AG04449 (cell line): ENCODE results near the gene PRKG1.
A peak's percentile ranks its signal among the peaks of the same experiment; 100 is the strongest.

Experiments used
- CTCF ChIA-PET: fragments of 350-600 bp; formaldehyde crosslinking; extraction: SDS; loops from one replicate; lab custom pipeline; 2021; ENCODE audit warnings: antibody characterized with exemption; lab: Yijun Ruan, JAX
- POLR2A ChIA-PET: fragments of 400-600, 350-600 bp; formaldehyde crosslinking; extraction: SDS; loops from one replicate; lab custom pipeline; 2020; ENCODE audit warnings: antibody characterized with exemption, inconsistent platforms; lab: Yijun Ruan, JAX
- DNase-seq: peaks from one replicate; pipeline ENCODE4 v3.0.0-alpha.2; 2010; ENCODE audit warnings: low read depth, low spot score
- H3K4me3 ChIP-seq: 2 replicates; pipeline ENCODE4 v1.5.1; 2011; ENCODE audit warnings: low read depth, mild to moderate bottlenecking, control low read depth, low read length
- TF ChIP-seq, protein P1 (sequence below): IDR thresholded peaks from one replicate; pipeline ENCODE4 v1.5.1; 2011; ENCODE audit warnings: mild to moderate bottlenecking, moderate library complexity, low read length, control low read depth, inconsistent platforms; ENCODE audit not compliant: insufficient read depth; ENCODE audit errors: missing control alignments

The PRKG1 gene

DNA sequence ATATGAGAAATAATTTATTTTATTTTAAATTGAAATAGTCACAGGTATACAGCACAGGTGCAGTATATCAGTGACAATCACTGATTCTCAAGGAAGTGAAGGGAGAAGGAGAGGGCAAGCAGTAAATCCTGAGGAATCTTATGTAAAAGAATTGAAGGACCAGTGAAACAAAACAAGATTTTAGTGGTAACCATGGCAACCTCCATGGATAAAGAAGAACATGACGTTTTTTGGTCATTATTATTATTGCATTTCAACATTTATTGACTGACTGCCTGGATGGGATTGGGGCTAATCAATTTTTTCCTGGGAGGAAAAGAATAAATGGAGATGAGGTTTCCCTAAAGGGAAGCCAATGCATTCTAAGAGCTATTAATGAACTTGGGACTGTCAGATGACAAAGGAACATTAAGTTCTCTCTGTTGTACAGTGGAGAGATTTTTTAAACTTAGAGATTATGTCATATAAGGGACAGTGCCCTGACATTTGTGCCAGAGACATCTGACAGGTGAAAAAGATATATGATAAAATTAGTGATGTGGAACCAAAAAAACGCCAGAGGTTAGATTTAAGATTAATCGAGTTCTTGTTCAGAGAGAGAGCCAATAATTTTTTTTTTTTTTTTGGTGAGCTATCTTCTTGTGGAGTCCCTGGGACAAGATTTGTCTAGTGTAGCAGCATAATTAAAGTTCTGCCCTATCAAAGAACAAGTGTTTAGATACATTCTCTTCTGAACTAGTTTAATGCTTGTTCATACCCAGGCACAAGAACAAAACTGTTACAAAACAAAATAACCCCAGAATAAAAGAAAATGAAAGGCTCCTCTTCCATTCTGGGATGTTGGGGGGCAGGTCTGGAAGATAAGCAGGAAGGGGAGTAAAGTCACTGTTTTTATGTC, 345.2 kb downstream of the PRKG1 start:
- DNase-seq, result no peak
- POLR2A ChIA-PET, result no interaction called here
- TF ChIP-seq, protein P1, sequence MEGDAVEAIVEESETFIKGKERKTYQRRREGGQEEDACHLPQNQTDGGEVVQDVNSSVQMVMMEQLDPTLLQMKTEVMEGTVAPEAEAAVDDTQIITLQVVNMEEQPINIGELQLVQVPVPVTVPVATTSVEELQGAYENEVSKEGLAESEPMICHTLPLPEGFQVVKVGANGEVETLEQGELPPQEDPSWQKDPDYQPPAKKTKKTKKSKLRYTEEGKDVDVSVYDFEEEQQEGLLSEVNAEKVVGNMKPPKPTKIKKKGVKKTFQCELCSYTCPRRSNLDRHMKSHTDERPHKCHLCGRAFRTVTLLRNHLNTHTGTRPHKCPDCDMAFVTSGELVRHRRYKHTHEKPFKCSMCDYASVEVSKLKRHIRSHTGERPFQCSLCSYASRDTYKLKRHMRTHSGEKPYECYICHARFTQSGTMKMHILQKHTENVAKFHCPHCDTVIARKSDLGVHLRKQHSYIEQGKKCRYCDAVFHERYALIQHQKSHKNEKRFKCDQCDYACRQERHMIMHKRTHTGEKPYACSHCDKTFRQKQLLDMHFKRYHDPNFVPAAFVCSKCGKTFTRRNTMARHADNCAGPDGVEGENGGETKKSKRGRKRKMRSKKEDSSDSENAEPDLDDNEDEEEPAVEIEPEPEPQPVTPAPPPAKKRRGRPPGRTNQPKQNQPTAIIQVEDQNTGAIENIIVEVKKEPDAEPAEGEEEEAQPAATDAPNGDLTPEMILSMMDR, result no peak
- no peak overlapping the region for H3K4me3 ChIP-seq
- CTCF ChIA-PET, result interaction anchor here (0.9 to 3.8 kb wide), 2 partner anchors 98 to 356 kb away, joined by 4 to 25 read pairs; no protein-coding TSS in a partner anchor

- CTCF ChIA-PET, result interaction anchor here (0.7 to 3.2 kb wide), 56 partner anchors 8 to 794 kb away, joined by 3 to 62 read pairs (median 4); partner anchors contain the start of gene PRKG1
- DNase-seq, result no peak
These were observed 347.6 kb downstream of the PRKG1 start for GRCh38 chr10:51421853-51422252.

DNA sequence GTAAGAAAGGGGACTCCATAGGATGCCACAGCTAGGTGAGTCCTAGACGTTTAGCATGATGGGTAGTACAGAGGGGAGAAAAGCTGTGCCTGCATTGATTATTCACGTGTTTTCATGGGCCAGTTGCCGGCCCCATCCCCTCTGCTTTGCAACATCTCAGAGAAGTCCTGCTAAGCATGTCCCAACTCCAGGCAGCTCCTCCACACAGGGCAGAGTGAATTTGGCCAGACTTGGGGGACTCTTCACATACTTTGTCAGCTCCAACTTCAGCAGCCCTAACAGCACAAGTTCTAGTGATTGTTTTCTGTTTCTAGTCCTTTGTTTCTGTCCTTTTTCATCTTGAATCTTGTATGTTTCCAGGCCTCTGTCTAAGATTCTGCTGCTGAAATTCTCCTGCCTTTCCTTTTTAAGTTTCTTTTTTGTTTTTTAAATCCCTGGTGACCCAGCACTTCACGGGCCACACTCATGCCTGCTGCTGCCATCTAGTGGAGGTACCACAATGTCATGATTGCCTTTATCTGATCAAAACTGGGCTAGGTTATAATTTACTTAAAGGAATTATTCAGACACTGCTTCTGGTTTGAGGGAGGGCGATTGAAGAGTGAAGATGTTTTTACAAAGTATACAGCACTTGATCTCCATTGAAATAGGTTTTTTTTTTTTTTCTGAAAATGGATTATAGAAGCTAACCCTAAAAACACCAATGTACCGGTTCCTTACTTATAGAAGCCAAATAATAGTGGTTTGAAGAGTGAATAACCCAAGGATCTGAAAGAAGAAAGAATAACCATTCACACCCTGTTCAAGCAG, 348.2 kb downstream of the PRKG1 start:
- CTCF ChIA-PET, result interaction anchor here (0.7 to 3.2 kb wide), 56 partner anchors 8 to 794 kb away, joined by 3 to 62 read pairs (median 4); partner anchors contain the start of gene PRKG1
- POLR2A ChIA-PET, result no interaction called here
- TF ChIP-seq, protein P1, result peak; percentile 73
- H3K4me3 ChIP-seq, result no peak overlapping the region
- peak; percentile 19 for DNase-seq

More at GRCh38 chr10:51421853-51422252, 347.6 kb downstream of the PRKG1 start:
- no peak overlapping the region for H3K4me3 ChIP-seq
- TF ChIP-seq, protein P1, result no peak
- POLR2A ChIA-PET, result no interaction called here

- POLR2A ChIA-PET, result no interaction called here
- TF ChIP-seq, protein P1, result no peak
- no peak for DNase-seq
- no peak overlapping the region for H3K4me3 ChIP-seq
- CTCF ChIA-PET, result interaction anchor here (0.7 to 3.2 kb wide), 21 partner anchors 9 to 540 kb away, joined by 3 to 62 read pairs (median 7); no protein-coding TSS in a partner anchor
These were observed 348.8 kb downstream of the PRKG1 start for GRCh38 chr10:51423121-51423452.

DNA sequence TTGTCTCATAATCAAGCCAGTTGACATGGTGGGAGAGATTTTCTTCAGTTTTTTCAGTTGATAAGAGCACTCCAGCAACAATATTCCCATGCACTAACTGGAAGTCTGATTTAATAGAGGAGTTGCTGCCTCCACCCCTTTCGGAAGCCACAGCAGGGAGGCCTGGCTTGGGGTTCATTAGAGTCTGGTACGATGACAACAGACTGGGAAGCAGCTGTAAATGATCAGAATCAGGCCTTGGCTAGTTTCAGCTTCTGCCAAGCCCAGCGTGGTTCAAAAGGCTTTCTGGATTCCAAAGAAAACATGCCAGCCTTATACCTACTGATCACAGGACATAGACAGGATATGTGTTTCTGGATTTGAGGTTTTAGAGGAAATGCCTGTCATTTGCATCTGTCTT, 351.1 kb downstream of the PRKG1 start:
- no peak overlapping the region for H3K4me3 ChIP-seq
- DNase-seq, result no peak
- ChIA-PET CTCF (interaction anchor here (3.7 kb wide), 1 partner anchor 362 kb away, joined by 26 read pairs; no protein-coding TSS in a partner anchor), POLR2A (no interaction called here)
- TF ChIP-seq, protein P1, result no peak

- CTCF ChIA-PET, result interaction anchor here (1.0 to 3.7 kb wide), 3 partner anchors 17 to 788 kb away, joined by 3 to 26 read pairs (median 4); no protein-coding TSS in a partner anchor
- DNase-seq, result no peak
- H3K4me3 ChIP-seq, result no peak overlapping the region
- POLR2A ChIA-PET, result interaction anchor here (1.0 kb wide), 1 partner anchor 353 kb away, joined by 3 read pairs; no protein-coding TSS in a partner anchor
- TF ChIP-seq, protein P1, result no peak
These were observed 353.5 kb downstream of the PRKG1 start for GRCh38 chr10:51427758-51428157.
